GM20000 (cell line): ENCODE results near the gene EVA1C.

ENCODE experiments used
- DNase-seq: peaks from one replicate; pipeline ENCODE4 v3.0.0; 2012; ENCODE audit warnings: low spot score
- TF ChIP-seq, protein P1 (sequence below): IDR thresholded peaks from 2 replicates; pipeline ENCODE4 v1.5.1; 2012; ENCODE audit warnings: mild to moderate bottlenecking, control low read depth; ENCODE audit errors: extremely low read depth, missing control alignments

Gene EVA1C

DNA sequence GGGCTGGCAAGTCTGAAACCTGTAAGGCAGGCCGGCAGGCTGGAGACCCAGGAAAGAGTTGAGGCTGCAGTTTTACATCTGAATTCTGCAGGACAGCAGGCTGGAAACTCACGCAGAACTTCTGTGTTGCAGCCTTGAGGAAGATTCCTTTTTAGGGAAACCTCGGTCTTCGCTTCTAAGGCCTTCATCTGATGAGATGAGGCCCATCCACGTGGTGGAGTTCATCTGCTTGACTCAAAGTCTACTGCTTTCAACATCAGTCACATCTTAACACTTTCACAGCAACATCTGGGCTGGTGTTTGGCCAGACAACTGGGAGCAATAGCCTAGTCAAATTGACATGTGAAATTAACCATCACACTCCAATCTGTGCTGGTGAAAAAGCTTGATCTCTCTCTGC, 57.1 kb downstream of the EVA1C start:
- DNase-seq = no peak
- TF ChIP-seq, protein P1, sequence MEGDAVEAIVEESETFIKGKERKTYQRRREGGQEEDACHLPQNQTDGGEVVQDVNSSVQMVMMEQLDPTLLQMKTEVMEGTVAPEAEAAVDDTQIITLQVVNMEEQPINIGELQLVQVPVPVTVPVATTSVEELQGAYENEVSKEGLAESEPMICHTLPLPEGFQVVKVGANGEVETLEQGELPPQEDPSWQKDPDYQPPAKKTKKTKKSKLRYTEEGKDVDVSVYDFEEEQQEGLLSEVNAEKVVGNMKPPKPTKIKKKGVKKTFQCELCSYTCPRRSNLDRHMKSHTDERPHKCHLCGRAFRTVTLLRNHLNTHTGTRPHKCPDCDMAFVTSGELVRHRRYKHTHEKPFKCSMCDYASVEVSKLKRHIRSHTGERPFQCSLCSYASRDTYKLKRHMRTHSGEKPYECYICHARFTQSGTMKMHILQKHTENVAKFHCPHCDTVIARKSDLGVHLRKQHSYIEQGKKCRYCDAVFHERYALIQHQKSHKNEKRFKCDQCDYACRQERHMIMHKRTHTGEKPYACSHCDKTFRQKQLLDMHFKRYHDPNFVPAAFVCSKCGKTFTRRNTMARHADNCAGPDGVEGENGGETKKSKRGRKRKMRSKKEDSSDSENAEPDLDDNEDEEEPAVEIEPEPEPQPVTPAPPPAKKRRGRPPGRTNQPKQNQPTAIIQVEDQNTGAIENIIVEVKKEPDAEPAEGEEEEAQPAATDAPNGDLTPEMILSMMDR = no peak

DNA sequence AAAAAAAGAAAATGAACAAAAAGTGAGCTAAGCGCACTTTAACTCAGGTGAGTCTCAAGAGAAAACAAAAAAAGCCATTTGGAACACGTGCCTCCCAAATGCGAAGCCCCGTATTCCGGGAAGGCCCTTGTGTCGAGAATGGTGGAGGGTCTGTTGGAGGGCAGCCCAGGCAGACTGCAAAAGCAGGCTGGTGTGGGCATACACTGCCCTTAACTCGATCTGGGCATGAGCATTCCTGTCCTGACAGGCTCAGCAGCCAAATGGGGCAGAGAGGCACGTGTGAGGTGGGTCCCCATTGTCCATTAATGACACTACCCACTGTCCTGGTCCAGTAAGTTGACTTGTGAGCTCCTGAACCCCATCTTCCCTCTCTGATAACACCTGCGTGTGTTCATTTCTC, 57.7 kb downstream of the EVA1C start:
- no peak for DNase-seq
- TF ChIP-seq, protein P1 = no peak

DNA sequence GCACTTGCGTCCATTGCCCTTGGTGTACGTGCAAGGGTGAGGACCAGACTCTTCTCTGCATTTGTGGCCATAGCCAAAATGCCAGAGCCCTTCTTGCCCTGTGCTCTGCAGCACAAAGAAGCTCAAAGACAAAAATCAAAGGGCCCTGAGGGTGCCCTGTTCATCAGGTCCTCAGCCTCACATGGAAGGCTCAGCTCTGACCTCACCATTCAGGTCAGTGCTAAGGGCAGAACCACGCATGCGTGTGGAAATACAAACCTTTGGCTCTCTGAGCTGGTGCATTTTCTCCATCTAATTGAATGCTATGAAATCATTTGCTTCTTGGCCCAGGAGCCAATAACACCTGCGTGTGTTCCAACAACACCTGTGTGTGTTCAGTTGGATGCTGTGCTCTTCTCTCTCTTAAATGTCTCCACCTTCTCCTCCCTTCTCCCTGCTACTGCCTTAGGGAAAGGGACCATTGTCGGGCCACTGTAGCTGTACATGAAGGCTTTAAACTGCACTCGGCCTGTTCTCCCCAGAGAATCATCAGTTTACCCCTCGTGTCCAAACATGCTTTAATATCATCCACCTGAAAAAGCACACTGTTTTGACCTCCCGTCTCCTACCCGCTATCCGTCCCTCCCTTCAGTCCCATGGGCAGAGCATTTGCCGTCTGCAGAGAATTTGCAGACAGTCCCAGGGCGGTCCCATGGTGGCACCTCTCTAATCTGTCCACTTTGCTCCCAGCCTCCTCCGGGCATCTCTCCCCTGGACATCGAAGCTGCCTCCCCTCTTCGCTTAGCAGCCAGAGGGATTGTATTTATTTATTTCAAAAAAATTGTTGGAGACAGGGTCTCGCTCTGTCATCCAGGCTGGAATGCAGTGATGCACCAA, 60.6 kb downstream of the EVA1C start:
- TF ChIP-seq, protein P1 = no peak
- no peak for DNase-seq

DNA sequence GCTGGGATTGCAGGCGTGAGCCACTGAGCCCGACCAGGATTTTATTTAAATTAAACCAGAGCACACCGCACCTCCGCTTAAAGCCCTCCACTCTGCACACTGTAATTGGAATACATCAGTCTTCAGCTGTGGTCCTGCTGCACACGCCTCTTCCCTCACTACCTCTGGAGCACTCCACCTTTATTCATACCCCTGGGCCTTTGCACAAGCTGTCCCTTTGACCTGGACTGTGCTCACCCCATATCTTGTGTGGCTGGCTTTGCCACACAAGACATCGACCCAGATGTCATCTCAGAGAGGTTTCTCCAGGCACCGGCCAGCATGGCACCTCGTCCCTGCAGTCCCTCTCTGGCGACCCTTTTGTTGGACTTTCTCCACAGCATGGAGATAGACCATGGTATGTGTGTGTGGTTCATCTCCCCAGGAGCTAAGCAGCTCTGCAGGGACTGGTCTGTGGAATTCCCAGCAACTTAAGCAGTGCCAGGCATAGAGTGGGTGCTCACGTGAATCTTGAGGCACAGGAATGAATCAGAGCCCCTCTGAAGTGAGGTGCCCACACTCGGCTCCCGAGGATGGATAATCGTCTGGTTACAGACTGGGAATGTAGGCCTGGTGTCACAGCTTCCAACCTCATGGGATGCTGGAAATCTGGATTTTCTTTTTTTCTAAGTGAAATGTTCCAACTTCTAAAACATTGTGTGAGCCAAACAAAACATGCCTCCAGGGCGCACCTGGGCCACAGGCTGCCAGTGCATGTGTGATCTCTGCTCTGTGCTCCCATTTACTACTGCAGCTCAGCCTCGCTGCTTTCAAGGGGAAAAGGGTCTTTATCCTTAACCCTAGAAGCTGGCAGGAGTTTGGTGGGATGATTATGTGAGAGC, 61.9 kb downstream of the EVA1C start:
- no peak for DNase-seq
- TF ChIP-seq, protein P1 = no peak

DNA sequence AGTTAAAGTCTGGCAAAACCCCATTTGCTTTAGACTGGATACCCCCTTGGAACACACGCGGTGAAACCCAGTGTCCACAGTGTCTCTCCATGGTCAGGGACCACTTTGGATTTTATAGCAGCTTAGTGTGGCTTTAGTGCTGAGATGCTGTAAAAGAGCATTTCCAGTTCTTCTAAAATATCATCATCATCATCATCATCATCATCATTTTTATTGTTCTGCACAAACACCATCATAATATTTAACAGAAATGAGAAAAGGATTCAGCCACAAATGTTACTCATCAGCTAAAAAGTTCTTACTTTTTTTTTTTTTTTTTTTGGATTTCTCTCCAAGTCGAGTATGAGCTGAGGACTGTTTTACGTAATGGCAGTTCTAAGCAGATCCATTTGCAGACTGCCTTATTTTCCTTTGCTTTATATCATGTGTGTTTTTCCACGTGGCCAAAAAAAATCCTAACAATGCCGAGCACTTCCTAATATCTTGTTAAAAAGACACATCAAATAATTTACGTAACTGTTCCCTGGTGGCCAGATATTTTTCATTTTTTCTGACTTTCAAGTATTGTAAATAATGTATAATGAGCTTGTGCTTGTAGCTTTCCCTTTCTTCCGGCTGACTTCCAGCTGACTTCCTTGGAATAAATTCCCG, 62.8 kb downstream of the EVA1C start:
- TF ChIP-seq, protein P1 = no peak
- DNase-seq = no peak

DNA sequence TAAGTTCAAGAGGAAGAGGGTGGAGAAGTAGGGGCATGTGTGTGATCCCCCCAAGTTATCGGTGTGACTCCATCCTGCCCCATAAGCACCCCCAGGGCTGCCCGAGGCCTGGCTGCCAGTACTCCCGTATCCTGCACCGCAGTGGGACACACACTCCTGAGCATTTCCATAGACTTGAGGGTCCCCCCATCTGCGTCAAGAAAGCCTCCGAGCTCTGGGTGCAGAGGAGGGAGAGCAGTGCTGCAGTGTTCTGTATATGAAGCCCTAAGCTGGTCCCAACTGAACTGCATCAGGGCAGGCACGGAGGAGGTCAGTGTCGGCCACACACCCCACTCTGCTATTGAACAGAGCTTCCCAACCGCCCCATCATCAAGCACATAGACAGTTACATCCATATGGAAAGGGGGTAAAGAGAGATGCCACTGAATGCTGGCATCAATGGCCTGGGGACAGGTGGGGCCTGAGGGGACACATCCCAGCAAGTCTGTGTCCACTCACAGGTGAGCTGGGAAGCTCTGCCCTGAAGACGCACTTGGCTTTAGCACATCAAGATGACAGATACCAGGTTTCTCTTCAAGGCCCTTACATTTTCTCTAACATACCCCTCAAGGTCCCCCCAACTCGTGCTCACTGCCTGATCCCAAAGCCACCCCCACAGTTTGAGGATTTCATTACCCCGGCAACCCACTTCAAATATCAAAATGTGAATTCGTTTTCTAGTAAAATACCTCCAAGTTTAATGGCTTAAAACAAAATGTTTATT, 64.3 kb downstream of the EVA1C start:
- no peak for DNase-seq
- TF ChIP-seq, protein P1 = no peak
